RCC 7860 (cell line): ENCODE measurements around the gene UBR4.
A peak's percentile ranks its signal among the peaks of the same experiment; 100 is the strongest.

ENCODE experiments used
- DNase-seq: peaks from one replicate; pipeline ENCODE4 v3.0.0-alpha.2; 2015; ENCODE audit warnings: low spot score
- FAIRE-seq: peaks from 2 replicates; lab custom pipeline; 2012; peaks lifted over from hg19 to GRCh38; lab: Jason Lieb, UNC

UBR4 gene

DNA sequence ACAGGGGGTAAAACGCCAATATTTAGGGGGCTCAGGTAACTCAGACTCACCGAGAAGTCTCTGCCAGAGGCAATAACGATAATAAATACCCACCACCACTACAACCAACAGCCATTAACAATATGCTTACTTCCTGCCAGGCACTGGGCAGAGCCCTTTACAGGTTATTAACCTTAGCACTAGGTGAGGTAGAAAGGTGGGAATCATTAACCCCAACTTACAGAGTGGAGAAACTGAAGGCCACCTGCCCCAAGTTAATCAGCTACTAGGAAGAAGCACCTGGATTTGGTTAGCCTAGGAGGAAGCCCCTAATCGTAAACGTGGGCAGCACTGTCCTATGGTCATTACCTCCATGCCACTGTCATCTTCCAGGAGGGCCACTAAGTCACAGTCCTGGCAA lies 110.0 kb downstream of the UBR4 start:
- FAIRE-seq (no peak), DNase-seq (no peak)

- DNase-seq (no peak), FAIRE-seq (no peak)
Observed at GRCh38 chr1:19096990-19097389, 113.1 kb downstream of the UBR4 start.

- FAIRE-seq, result no peak
- peak; percentile 50 for DNase-seq
Observed at GRCh38 chr1:19096036-19096833, 113.8 kb downstream of the UBR4 start.

- DNase-seq (no peak), FAIRE-seq (no peak)
Observed at GRCh38 chr1:19091196-19091953, 118.7 kb downstream of the UBR4 start.

- FAIRE-seq (no peak), DNase-seq (no peak)
Observed at GRCh38 chr1:19089524-19089923, 120.5 kb downstream of the UBR4 start.

GRCh38 chr1:19088717-19089442 lies 121.2 kb downstream of the UBR4 start:
- DNase-seq (no peak), FAIRE-seq (no peak)

- DNase-seq (peak; percentile 25), FAIRE-seq (no peak)
Observed at GRCh38 chr1:19087737-19088594, 122.1 kb downstream of the UBR4 start.

GRCh38 chr1:19087017-19087736 lies 122.9 kb downstream of the UBR4 start:
- no peak for FAIRE-seq

DNA sequence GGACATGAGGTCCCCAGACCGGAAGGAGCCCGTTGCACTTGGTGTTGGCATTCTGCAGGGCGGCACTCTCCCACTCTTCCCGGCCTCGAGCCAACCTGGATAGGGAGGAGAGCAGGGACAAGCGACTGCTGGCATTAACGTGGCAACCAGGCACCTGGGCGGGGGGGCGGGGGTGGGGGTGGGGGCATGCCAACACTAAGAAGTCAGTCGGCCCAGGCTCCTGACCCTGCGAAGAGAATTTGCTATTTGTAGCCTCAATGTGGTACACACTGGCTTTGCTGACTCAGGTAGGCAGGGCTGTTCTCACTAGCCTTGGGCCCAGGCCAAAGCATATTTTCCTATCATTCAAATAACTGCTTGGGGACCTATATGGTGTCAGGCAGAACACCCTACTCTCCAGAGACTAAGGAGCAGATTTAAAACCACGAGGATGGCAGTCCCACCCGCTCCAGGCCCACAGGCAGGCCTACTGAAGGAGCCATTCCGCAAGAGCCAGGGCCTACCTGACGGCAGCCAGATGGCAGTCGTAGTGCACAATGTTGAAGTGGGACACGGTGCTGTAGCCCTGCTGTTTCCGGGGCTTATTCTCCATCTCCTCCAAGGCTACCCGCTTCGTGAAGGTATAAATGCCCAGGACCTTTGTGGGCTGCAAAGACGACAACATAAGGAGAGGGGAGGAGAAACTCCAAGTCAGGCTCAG lies 123.7 kb downstream of the UBR4 start:
- DNase-seq (no peak), FAIRE-seq (no peak)

More at GRCh38 chr1:19087017-19087736, 122.9 kb downstream of the UBR4 start:
- DNase-seq, result peak; percentile 40

DNA sequence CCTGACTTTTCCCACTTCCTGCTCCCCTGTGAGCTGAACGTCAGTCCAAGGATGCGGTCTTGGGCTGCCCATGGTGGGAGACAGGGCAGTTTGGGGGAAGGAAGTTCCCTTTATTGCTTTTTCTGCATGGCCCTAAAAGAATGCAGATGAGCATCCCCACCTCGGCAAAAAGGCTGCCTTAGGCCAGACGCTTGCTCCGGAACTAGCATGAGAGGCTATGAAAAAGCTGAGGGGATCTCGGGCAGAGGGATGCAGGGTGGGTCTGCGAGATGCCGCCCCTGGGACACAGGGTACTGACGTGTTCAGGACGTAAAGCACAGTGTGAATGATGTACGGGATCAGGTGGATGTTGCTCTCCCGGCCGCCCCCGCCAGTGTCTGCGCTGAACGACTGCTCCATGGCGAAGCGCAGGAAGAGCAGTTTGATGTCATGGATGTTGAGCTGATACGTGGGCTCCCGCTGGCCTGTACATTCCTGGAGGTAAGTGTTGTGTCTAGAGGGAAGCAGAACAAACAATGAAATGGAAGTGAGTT lies 125.8 kb downstream of the UBR4 start:
- DNase-seq, result no peak
- FAIRE-seq, result no peak

- FAIRE-seq (no peak), DNase-seq (peak; percentile 61)
Observed at GRCh38 chr1:19083081-19083480, 127.0 kb downstream of the UBR4 start.

DNA sequence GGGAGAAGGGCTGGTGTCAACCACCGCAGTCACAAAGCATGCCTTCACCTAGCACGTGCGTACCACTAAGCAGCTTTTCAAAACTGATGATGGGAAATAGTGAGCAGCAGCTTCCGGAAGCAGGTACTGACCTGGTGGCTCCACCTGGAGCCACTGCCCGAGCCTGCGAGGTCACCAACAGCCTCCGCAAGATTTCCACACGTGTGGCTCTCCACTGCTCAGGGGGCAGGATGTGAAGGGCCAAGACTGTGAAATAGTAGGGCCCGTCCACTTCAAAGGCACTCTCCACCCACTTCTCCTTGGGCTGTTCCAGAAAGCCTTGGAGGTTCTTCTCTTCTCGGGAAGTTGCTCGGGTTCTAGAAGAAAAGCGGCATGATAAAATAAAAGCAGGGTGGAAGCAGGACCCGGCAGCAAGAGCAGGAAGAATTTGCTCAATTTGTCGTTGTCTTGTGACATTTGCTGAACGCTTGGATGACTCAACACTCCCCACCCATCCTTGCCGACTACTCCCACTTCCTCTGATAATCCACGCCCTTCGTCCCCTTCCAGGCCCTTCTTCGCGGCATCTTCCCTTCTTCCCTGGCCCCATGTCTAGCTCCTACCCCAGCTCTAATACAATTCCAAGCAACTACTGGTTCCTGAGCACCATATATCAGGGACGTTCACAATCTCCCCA lies 128.7 kb downstream of the UBR4 start:
- FAIRE-seq (no peak), DNase-seq (peak; percentile 50)

- FAIRE-seq (peak; percentile 82), DNase-seq (peak; percentile 85)
Observed at GRCh38 chr1:19080721-19081120, 129.3 kb downstream of the UBR4 start.

DNA sequence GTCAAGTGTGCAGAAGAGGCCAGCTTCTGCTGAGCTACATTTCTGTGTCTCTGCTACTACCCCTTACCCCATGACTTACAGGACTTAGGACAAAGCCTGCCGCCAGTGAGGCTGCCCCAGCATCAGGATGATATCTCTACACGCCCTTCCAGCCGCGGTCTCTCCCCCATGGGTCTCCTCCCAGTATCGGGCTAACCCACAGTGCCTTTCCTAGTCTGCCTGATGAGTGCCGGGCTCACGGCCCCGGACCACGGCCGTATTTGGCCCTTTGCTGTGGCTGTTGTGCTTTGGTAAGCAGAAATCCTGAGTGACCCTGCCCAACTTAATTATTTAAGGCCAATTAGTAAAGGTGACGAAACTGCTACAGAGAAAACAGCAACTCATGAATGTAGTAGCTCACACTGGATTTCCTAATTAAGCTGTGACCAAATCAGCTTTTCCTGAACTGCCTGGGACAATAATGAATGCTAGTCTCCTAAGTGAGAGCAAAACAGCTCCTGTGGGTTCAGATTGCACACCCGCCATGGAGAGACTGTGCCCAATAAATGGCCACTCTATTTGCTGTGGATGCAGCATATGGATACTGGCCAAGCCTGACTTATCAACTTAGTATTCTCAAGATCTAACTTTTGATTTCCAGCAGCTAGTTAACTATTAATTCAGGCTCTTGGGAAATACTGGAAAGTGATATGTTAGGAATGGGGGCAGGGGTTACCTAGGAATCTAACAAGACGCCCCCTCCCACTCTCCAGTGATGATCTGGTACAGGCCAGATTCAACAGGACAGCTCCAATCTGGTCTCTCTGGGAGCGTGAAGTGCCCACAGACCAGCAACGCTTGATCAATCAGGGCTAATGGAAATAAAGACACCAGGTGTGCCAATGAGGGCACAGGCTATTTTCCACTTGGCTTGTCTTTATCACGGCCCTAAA lies 130.3 kb downstream of the UBR4 start:
- peak; percentile 91 for DNase-seq
- FAIRE-seq, result peak; percentile 91

DNA sequence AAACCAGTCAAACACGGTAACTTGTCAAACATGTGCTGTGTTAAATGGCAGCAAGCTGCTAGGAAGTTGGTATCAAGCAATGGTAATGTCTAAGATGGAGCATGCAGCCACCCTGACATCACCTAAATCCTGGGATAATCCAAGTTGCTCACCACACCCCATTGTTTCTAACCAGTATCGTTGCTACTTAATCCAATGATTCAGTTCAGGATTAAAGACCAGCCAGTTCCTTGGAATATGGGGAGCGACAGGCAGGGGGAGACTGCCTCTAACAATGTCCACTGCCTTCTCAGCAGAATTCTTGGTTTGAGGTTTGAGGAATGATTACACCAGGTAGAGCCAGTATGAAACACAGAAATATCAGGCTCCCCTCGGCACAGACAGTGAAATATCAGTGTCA lies 131.5 kb downstream of the UBR4 start:
- FAIRE-seq (no peak), DNase-seq (no peak)

DNA sequence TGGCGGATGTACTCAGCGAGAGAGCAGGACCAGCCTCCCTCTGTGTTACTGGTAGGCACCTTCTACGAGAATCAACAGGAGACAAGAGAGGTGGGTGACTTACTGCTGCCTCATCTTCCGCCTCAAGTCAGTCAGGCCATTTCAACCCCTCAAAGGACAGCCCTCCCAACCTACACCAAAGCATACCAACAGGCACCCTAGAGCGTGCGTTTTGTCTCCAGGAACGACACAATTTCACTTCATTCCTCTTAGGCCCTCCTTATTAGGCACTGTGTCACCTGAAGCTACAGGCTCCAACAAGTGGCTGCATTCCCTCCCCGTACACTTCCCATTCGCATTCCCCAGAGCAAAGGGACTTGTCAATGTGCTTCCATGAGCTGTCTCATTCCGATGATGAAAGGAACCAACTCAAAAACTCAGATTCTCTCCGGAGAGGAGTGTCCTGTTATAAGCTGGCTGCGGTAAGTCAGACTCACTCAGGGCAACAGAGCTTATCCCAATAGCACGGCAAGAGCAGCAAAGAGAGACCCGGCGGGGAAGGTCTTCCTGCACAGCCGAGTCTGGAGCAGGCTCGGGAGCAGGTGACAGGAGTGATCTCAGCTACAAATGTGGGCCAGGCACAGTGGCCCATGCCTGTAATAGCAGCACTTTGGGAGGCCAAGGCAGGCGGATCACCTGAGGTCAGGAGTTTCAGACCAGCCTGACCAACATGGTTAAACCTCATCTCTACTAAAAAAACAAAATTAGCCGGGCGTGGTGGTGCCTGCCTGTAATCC lies 133.0 kb downstream of the UBR4 start:
- FAIRE-seq, result no peak
- no peak for DNase-seq
